WTC11 (cell line): ENCODE measurements around the gene GTF3C4. TPM values are rescaled to one million over a fixed set of nuclear protein-coding genes. Genes with fewer than 3 reads are reported as not detected.

Experiments
- ATAC-seq: fragments of 200-7000 bp; cut with Tn5 transposase; 2 replicates; pipeline ENCODE4 v1.10.0; 2021; ENCODE audit warnings: mild to moderate bottlenecking, moderate library complexity
- CTCF ChIA-PET: fragments of 300-600 bp; sonication (Branson Sonifier 250); formaldehyde crosslinking; loops from one replicate; lab custom pipeline; 2021; ENCODE audit warnings: antibody characterized with exemption; lab: Charles Lee
- POLR2A ChIA-PET: fragments of 350-600 bp; sonication (Branson Sonifier 250); formaldehyde crosslinking; loops from one replicate; lab custom pipeline; 2021; ENCODE audit warnings: antibody characterized with exemption; lab: Charles Lee
- DNase-seq: peaks from one replicate; pipeline ENCODE4 v3.0.0; 2021; ENCODE audit warnings: low spot score
- H3K27ac Mint-ChIP-seq: 2 replicates; pipeline ENCODE4 v1.8.0; 2021; ENCODE audit warnings: mixed read lengths
- H3K27me3 Mint-ChIP-seq: 2 replicates; pipeline ENCODE4 v1.8.0; 2021; ENCODE audit warnings: low read depth, mild to moderate bottlenecking, moderate library complexity, mixed read lengths
- H3K36me3 Mint-ChIP-seq: 2 replicates; pipeline ENCODE4 v1.8.0; 2021; ENCODE audit warnings: mixed read lengths
- H3K4me1 Mint-ChIP-seq: 2 replicates; pipeline ENCODE4 v1.8.0; 2022; ENCODE audit warnings: mixed read lengths
- H3K4me3 Mint-ChIP-seq: 2 replicates; pipeline ENCODE4 v1.8.0; 2021; ENCODE audit warnings: mild to moderate bottlenecking, moderate library complexity, mixed read lengths
- H3K9me3 Mint-ChIP-seq: 2 replicates; pipeline ENCODE4 v1.8.0; 2021; ENCODE audit warnings: mixed read lengths
- CDX4 ChIP-seq: fragments of 250-450 bp; sonication (Bioruptor Pico); IDR thresholded peaks from 2 replicates; pipeline ENCODE4 v1.9.0; 2021; ENCODE audit warnings: moderate library complexity, mild to moderate bottlenecking, inconsistent platforms, borderline replicate concordance
- ESRRA ChIP-seq: sonication (generic); formaldehyde crosslinking; IDR thresholded peaks from 2 replicates; pipeline ENCODE4 v1.8.1; 2022; ENCODE audit warnings: mild to moderate bottlenecking, missing genetic modification reagents, borderline replicate concordance
- FOXK1 ChIP-seq: sonication (generic); formaldehyde crosslinking; IDR thresholded peaks from 2 replicates; pipeline ENCODE4 v1.8.0; 2022; ENCODE audit warnings: mild to moderate bottlenecking, moderate library complexity, missing genetic modification reagents
- GABPB1 ChIP-seq: sonication (generic); formaldehyde crosslinking; IDR thresholded peaks from 2 replicates; pipeline ENCODE4 v1.8.1; 2023; ENCODE audit warnings: mild to moderate bottlenecking, missing genetic modification reagents
- HMGA2 ChIP-seq: fragments of 250-450 bp; sonication (Bioruptor Pico); IDR thresholded peaks from 2 replicates; pipeline ENCODE4 v1.4.0; 2021; ENCODE audit warnings: mild to moderate bottlenecking, moderate library complexity
- IRF2 ChIP-seq: sonication (generic); formaldehyde crosslinking; IDR thresholded peaks from 2 replicates; pipeline ENCODE4 v1.8.0; 2022; ENCODE audit warnings: low read depth, missing genetic modification reagents, borderline replicate concordance
- KAT7 ChIP-seq: sonication (generic); formaldehyde crosslinking; IDR thresholded peaks from 2 replicates; pipeline ENCODE4 v1.8.1; 2023; ENCODE audit warnings: missing genetic modification reagents, mild to moderate bottlenecking, borderline replicate concordance
- NFATC4 ChIP-seq: fragments of 250-450 bp; sonication (Bioruptor Pico); IDR thresholded peaks from 2 replicates; pipeline ENCODE4 v1.9.0; 2021; ENCODE audit warnings: mild to moderate bottlenecking
- PREB ChIP-seq: sonication (generic); formaldehyde crosslinking; IDR thresholded peaks from 2 replicates; pipeline ENCODE4 v1.8.1; 2022; ENCODE audit warnings: mild to moderate bottlenecking, missing genetic modification reagents, moderate library complexity, borderline replicate concordance
- PRRX2 ChIP-seq: fragments of 250-450 bp; sonication (Bioruptor Pico); IDR thresholded peaks from 2 replicates; pipeline ENCODE4 v1.8.0; 2021; ENCODE audit warnings: mild to moderate bottlenecking
- RELA ChIP-seq: sonication (generic); formaldehyde crosslinking; IDR thresholded peaks from 2 replicates; pipeline ENCODE4 v1.8.1; 2022; ENCODE audit warnings: missing genetic modification reagents, mild to moderate bottlenecking, borderline replicate concordance
- TEAD4 ChIP-seq: sonication (generic); formaldehyde crosslinking; IDR thresholded peaks from 2 replicates; pipeline ENCODE4 v1.8.0; 2022; ENCODE audit warnings: mild to moderate bottlenecking, missing genetic modification reagents
- USF1 ChIP-seq: sonication (generic); formaldehyde crosslinking; IDR thresholded peaks from 2 replicates; pipeline ENCODE4 v1.8.0; 2022; ENCODE audit warnings: mild to moderate bottlenecking, missing genetic modification reagents
- ZNF138 ChIP-seq: sonication (generic); formaldehyde crosslinking; conservative IDR thresholded peaks from 2 replicates; pipeline ENCODE4 v1.8.1; 2022; ENCODE audit warnings: mild to moderate bottlenecking, moderate library complexity, missing genetic modification reagents
- ZNF219 ChIP-seq: sonication (generic); formaldehyde crosslinking; IDR thresholded peaks from 2 replicates; pipeline ENCODE4 v1.8.0; 2023; ENCODE audit warnings: missing genetic modification reagents, mild to moderate bottlenecking, borderline replicate concordance
- ZNF263 ChIP-seq: sonication (generic); formaldehyde crosslinking; IDR thresholded peaks from 2 replicates; pipeline ENCODE4 v1.8.1; 2022; ENCODE audit warnings: low read depth, mild to moderate bottlenecking, moderate library complexity, missing genetic modification reagents
- total RNA-seq: library from RNA; stranded (reverse); gene quantifications from 3 replicates; pipeline ENCODE4 v1.2.3, GENCODE V29; 2021
- TF ChIP-seq, protein P1 (sequence below): sonication (generic); formaldehyde crosslinking; IDR thresholded peaks from 2 replicates; pipeline ENCODE4 v1.8.1; 2023; ENCODE audit warnings: mild to moderate bottlenecking, missing genetic modification reagents
- TF ChIP-seq, protein P2 (sequence below): sonication (generic); formaldehyde crosslinking; IDR thresholded peaks from 2 replicates; pipeline ENCODE4 v1.8.1; 2022; ENCODE audit warnings: low read depth, missing genetic modification reagents, borderline replicate concordance
- TF ChIP-seq, protein P3 (sequence below): sonication (generic); formaldehyde crosslinking; IDR thresholded peaks from 2 replicates; pipeline ENCODE4 v1.8.1; 2023; ENCODE audit warnings: mild to moderate bottlenecking, moderate library complexity, missing genetic modification reagents
- TF ChIP-seq, protein P4 (sequence below): fragments of 200-600 bp; IDR thresholded peaks from 2 replicates; pipeline ENCODE4 v1.8.0; 2022; ENCODE audit warnings: antibody characterized with exemption
- TF ChIP-seq, protein P5 (sequence below): sonication (generic); formaldehyde crosslinking; IDR thresholded peaks from 2 replicates; pipeline ENCODE4 v1.8.1; 2023; ENCODE audit warnings: mild to moderate bottlenecking, missing genetic modification reagents

GTF3C4 gene
- total RNA-seq, 1 experiment from 2014 or later: 31.6 TPM

GRCh38 chr9:132677976-132678375, 7.7 kb downstream of the GTF3C4 start:
- no peaks in the 10 kb centered on the region for H3K9me3 Mint-ChIP-seq
- CTCF ChIA-PET: no interaction called here
- ATAC-seq (no peak), DNase-seq (no peak)
- H3K27ac Mint-ChIP-seq: no peak overlapping the region
- POLR2A ChIA-PET: no interaction called here
- peaks cover 7% of the 10 kb centered on the region for H3K4me1 Mint-ChIP-seq
- TF ChIP-seq TEAD4 (CRISPR knock-in tag): no peak
- TF ChIP-seq, protein P1, sequence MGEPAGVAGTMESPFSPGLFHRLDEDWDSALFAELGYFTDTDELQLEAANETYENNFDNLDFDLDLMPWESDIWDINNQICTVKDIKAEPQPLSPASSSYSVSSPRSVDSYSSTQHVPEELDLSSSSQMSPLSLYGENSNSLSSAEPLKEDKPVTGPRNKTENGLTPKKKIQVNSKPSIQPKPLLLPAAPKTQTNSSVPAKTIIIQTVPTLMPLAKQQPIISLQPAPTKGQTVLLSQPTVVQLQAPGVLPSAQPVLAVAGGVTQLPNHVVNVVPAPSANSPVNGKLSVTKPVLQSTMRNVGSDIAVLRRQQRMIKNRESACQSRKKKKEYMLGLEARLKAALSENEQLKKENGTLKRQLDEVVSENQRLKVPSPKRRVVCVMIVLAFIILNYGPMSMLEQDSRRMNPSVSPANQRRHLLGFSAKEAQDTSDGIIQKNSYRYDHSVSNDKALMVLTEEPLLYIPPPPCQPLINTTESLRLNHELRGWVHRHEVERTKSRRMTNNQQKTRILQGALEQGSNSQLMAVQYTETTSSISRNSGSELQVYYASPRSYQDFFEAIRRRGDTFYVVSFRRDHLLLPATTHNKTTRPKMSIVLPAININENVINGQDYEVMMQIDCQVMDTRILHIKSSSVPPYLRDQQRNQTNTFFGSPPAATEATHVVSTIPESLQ: no peak
- TF ChIP-seq, protein P2, sequence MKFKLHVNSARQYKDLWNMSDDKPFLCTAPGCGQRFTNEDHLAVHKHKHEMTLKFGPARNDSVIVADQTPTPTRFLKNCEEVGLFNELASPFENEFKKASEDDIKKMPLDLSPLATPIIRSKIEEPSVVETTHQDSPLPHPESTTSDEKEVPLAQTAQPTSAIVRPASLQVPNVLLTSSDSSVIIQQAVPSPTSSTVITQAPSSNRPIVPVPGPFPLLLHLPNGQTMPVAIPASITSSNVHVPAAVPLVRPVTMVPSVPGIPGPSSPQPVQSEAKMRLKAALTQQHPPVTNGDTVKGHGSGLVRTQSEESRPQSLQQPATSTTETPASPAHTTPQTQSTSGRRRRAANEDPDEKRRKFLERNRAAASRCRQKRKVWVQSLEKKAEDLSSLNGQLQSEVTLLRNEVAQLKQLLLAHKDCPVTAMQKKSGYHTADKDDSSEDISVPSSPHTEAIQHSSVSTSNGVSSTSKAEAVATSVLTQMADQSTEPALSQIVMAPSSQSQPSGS: no peak
- no peak for TF ChIP-seq ZNF263 (CRISPR knock-in tag)
- no peak for TF ChIP-seq ZNF138
- no peak for TF ChIP-seq NFATC4 (CRISPR knock-in tag)
- no peak for TF ChIP-seq RELA (CRISPR knock-in tag)
- TF ChIP-seq ZNF219 (CRISPR knock-in tag): no peak
- TF ChIP-seq, protein P3, sequence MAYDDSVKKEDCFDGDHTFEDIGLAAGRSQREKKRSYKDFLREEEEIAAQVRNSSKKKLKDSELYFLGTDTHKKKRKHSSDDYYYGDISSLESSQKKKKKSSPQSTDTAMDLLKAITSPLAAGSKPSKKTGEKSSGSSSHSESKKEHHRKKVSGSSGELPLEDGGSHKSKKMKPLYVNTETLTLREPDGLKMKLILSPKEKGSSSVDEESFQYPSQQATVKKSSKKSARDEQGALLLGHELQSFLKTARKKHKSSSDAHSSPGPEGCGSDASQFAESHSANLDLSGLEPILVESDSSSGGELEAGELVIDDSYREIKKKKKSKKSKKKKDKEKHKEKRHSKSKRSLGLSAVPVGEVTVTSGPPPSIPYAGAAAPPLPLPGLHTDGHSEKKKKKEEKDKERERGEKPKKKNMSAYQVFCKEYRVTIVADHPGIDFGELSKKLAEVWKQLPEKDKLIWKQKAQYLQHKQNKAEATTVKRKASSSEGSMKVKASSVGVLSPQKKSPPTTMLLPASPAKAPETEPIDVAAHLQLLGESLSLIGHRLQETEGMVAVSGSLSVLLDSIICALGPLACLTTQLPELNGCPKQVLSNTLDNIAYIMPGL (CRISPR knock-in tag): no peak
- no peak for TF ChIP-seq FOXK1 (CRISPR knock-in tag)
- TF ChIP-seq, protein P4, sequence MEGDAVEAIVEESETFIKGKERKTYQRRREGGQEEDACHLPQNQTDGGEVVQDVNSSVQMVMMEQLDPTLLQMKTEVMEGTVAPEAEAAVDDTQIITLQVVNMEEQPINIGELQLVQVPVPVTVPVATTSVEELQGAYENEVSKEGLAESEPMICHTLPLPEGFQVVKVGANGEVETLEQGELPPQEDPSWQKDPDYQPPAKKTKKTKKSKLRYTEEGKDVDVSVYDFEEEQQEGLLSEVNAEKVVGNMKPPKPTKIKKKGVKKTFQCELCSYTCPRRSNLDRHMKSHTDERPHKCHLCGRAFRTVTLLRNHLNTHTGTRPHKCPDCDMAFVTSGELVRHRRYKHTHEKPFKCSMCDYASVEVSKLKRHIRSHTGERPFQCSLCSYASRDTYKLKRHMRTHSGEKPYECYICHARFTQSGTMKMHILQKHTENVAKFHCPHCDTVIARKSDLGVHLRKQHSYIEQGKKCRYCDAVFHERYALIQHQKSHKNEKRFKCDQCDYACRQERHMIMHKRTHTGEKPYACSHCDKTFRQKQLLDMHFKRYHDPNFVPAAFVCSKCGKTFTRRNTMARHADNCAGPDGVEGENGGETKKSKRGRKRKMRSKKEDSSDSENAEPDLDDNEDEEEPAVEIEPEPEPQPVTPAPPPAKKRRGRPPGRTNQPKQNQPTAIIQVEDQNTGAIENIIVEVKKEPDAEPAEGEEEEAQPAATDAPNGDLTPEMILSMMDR: no peak
- no peak for TF ChIP-seq KAT7 (CRISPR knock-in tag)
- no peak for TF ChIP-seq PRRX2 (CRISPR knock-in tag)
- TF ChIP-seq IRF2: no peak
- TF ChIP-seq, protein P5, sequence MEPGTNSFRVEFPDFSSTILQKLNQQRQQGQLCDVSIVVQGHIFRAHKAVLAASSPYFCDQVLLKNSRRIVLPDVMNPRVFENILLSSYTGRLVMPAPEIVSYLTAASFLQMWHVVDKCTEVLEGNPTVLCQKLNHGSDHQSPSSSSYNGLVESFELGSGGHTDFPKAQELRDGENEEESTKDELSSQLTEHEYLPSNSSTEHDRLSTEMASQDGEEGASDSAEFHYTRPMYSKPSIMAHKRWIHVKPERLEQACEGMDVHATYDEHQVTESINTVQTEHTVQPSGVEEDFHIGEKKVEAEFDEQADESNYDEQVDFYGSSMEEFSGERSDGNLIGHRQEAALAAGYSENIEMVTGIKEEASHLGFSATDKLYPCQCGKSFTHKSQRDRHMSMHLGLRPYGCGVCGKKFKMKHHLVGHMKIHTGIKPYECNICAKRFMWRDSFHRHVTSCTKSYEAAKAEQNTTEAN (CRISPR knock-in tag): no peak
- peaks cover 39% of the 10 kb centered on the region for H3K36me3 Mint-ChIP-seq
- H3K4me3 Mint-ChIP-seq: no peak overlapping the region
- no peaks in the 10 kb centered on the region for H3K27me3 Mint-ChIP-seq

- Mint-ChIP-seq H3K36me3 (peaks cover 51% of the 10 kb centered on the region), H3K4me3 (no peak overlapping the region), H3K27ac (no peak overlapping the region), H3K4me1 (no peaks in the 10 kb centered on the region), H3K9me3 (no peaks in the 10 kb centered on the region), H3K27me3 (no peaks in the 10 kb centered on the region)
- CTCF ChIA-PET: interaction anchor here (1.2 to 1.4 kb wide), 2 partner anchors 14 to 120 kb away, joined by 3 to 4 read pairs; no protein-coding TSS in a partner anchor
- no peak for DNase-seq
- POLR2A ChIA-PET: no interaction called here
- no peak for ATAC-seq
- TF ChIP-seq USF1 (no peak), ESRRA (no peak), PREB (CRISPR knock-in tag) (no peak), GABPB1 (CRISPR knock-in tag) (no peak), CDX4 (no peak), HMGA2 (CRISPR knock-in tag) (no peak)
Observed at GRCh38 chr9:132679946-132680625, 9.8 kb downstream of the GTF3C4 start.
